GM19035 (cell line): ENCODE measurements around the gene PRDM1.

ENCODE experiments used
- ATAC-seq: cut with Tn5 transposase; IDR thresholded peaks from one replicate; pipeline ENCODE4 v1.9.1; 2021; ENCODE audit not compliant: unreplicated experiment

The PRDM1 gene

GRCh38 chr6:106094964-106095335, 8.8 kb downstream of the PRDM1 start:
- ATAC-seq: no peak

GRCh38 chr6:106097411-106098231, 11.5 kb downstream of the PRDM1 start:
- peak; percentile 53 for ATAC-seq

- ATAC-seq: peak; percentile 32
Measured at GRCh38 chr6:106098383-106099234, 12.5 kb downstream of the PRDM1 start.

GRCh38 chr6:106099235-106099537, 13.1 kb downstream of the PRDM1 start:
- no peak for ATAC-seq

GRCh38 chr6:106100755-106101154, 14.6 kb downstream of the PRDM1 start:
- no peak for ATAC-seq

GRCh38 chr6:106101466-106101865, 15.3 kb downstream of the PRDM1 start:
- ATAC-seq: no peak

- peak; percentile 57 for ATAC-seq
Measured at GRCh38 chr6:106102034-106102433, 15.9 kb downstream of the PRDM1 start.

- no peak for ATAC-seq
Measured at GRCh38 chr6:106102967-106103727, 17.0 kb downstream of the PRDM1 start.

- no peak for ATAC-seq
Measured at GRCh38 chr6:106103728-106104109, 17.6 kb downstream of the PRDM1 start.

GRCh38 chr6:106104476-106104875, 18.3 kb downstream of the PRDM1 start:
- ATAC-seq: no peak

GRCh38 chr6:106104941-106105340, 18.8 kb downstream of the PRDM1 start:
- ATAC-seq: no peak

GRCh38 chr6:106105493-106105892, 19.4 kb downstream of the PRDM1 start:
- ATAC-seq: no peak

- ATAC-seq: no peak
Measured at GRCh38 chr6:106106276-106107042, 20.3 kb downstream of the PRDM1 start.

- no peak for ATAC-seq
Measured at GRCh38 chr6:106107043-106107613, 21.0 kb downstream of the PRDM1 start.

- ATAC-seq: no peak
Measured at GRCh38 chr6:106108129-106108528, 22.0 kb downstream of the PRDM1 start.

- no peak for ATAC-seq
Measured at GRCh38 chr6:106109029-106109428, 22.9 kb downstream of the PRDM1 start.

- no peak for ATAC-seq
Measured at GRCh38 chr6:106110164-106110826, 24.2 kb downstream of the PRDM1 start.

- no peak for ATAC-seq
Measured at GRCh38 chr6:106112433-106112832, 26.3 kb downstream of the PRDM1 start.

GRCh38 chr6:106113256-106113959, 27.3 kb downstream of the PRDM1 start:
- ATAC-seq: no peak
